Lung (tissue), 12 donors: ENCODE measurements around the gene EXOSC9. TPM values are rescaled to one million over a fixed set of nuclear protein-coding genes. Genes with fewer than 3 reads are reported as not detected.
A peak's percentile ranks its signal among the peaks of the same experiment; 100 is the strongest.

Source experiments
- ATAC-seq: fragments of 200-7000 bp; cut with Tn5 transposase; one replicate; pipeline ENCODE4 v1.9.1; 2020; ENCODE audit warnings: moderate number of reproducible peaks; ENCODE audit not compliant: insufficient read depth, low FRiP score
- DNase-seq, 3 donors: peaks; one replicate each; pipeline ENCODE4 v3.0.0-alpha.2; 2013 to 2017
- H3K27ac ChIP-seq, 2 donors: one replicate each; pipeline ENCODE4 v1.5.1; 2013; ENCODE audit warnings: mild to moderate bottlenecking in 2 of 2, moderate library complexity in 2 of 2, control low read depth in 1 of 2, inconsistent platforms in 1 of 2, low read depth in 1 of 2, low read length in 1 of 2
- H3K27me3 ChIP-seq, 3 donors: one replicate each; pipeline ENCODE4 v1.5.1; 2013; ENCODE audit warnings: low read length in 2 of 3; ENCODE audit not compliant: control insufficient read depth in 3 of 3, insufficient read depth in 3 of 3
- H3K36me3 ChIP-seq, 4 donors: one replicate each; pipeline ENCODE4 v1.5.1; 2013; ENCODE audit warnings: low read length in 4 of 4, mild to moderate bottlenecking in 1 of 4, moderate library complexity in 1 of 4; ENCODE audit not compliant: control insufficient read depth in 4 of 4, insufficient read depth in 4 of 4
- H3K4me1 ChIP-seq, 5 donors: one replicate each; pipeline ENCODE4 v1.5.1; 2013; ENCODE audit warnings: low read length in 5 of 5, mild to moderate bottlenecking in 2 of 5, moderate library complexity in 1 of 5; ENCODE audit not compliant: control insufficient read depth in 5 of 5, insufficient read depth in 5 of 5
- H3K4me3 ChIP-seq: one replicate; pipeline ENCODE4 v1.5.1; 2013; ENCODE audit warnings: mild to moderate bottlenecking, control low read depth, moderate library complexity
- H3K9ac ChIP-seq, 2 donors: one replicate each; pipeline ENCODE4 v1.5.1; 2013; ENCODE audit warnings: low read length in 2 of 2, control low read depth in 1 of 2; ENCODE audit not compliant: insufficient read depth in 1 of 2
- H3K9me3 ChIP-seq, 4 donors: one replicate each; pipeline ENCODE4 v1.5.1; 2013; ENCODE audit warnings: low read length in 3 of 4, mild to moderate bottlenecking in 1 of 4, moderate library complexity in 1 of 4; ENCODE audit not compliant: control insufficient read depth in 4 of 4, insufficient read depth in 3 of 4
- WGBS, 2 donors: extraction: QIAGEN DNeasy Blood & Tissue Kit; methylation state at CpG; one replicate each; pipeline ENCODE4 v1.1.7; 2013; 5-methylcytosine and 5-hydroxymethylcytosine counted together
- polyA plus RNA-seq, 2 donors: library from polyadenylated mRNA; stranded (reverse); fragments of 200-250 nt; gene quantifications; one replicate each; pipeline ENCODE4 v1.2.1, GENCODE V29; 2013
- total RNA-seq, 2 donors: library from RNA; depleted of rRNA in 1 of 2; stranded (reverse); fragments of >200 nt in 1 of 2; gene quantifications; one replicate each; pipeline ENCODE4 v1.2.1, GENCODE V29; 2014 to 2021
- TF ChIP-seq, protein P1 (sequence below): IDR thresholded peaks from 2 replicates; pipeline ENCODE4 v1.5.1; 2012; ENCODE audit warnings: mild to moderate bottlenecking; ENCODE audit errors: control extremely low read depth, extremely low read depth
- donor health status: control.
- donor health status: control.
- donor health status: Bipolar disorder and iron deficiency.
- donor health status: healthy.
- donor health status: DM: yes; HTN: yes; CAD: no.

Gene EXOSC9
- total and polyA plus RNA-seq, 4 donors = 15.9 to 30.9 (median 25.3) TPM

GRCh38 chr4:121801715-121802075 is 572 bp downstream of the EXOSC9 start:
- Histone ChIP-seq H3K36me3 (peaks cover 6 to 26% (median 13%) of the 10 kb centered on the region in 4 donors), H3K27me3 (no peaks in the 10 kb centered on the region), H3K9me3 (no peaks in the 10 kb centered on the region), H3K4me1 (peaks cover 0 to 13% (median 0%) of the 10 kb centered on the region in 5 donors), H3K9ac (peak overlapping the region; percentile 79 to 96), H3K27ac (peak overlapping the region; percentile 37 to 89), H3K4me3 (peak overlapping the region; percentile 97)
- no peak for DNase-seq
- 18% methylated on average over 4 of the region's 4 CpGs for WGBS, 2 donors
- TF ChIP-seq, protein P1, sequence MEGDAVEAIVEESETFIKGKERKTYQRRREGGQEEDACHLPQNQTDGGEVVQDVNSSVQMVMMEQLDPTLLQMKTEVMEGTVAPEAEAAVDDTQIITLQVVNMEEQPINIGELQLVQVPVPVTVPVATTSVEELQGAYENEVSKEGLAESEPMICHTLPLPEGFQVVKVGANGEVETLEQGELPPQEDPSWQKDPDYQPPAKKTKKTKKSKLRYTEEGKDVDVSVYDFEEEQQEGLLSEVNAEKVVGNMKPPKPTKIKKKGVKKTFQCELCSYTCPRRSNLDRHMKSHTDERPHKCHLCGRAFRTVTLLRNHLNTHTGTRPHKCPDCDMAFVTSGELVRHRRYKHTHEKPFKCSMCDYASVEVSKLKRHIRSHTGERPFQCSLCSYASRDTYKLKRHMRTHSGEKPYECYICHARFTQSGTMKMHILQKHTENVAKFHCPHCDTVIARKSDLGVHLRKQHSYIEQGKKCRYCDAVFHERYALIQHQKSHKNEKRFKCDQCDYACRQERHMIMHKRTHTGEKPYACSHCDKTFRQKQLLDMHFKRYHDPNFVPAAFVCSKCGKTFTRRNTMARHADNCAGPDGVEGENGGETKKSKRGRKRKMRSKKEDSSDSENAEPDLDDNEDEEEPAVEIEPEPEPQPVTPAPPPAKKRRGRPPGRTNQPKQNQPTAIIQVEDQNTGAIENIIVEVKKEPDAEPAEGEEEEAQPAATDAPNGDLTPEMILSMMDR = no peak
- ATAC-seq = no peak

GRCh38 chr4:121806411-121806810 is 5.3 kb downstream of the EXOSC9 start:
- TF ChIP-seq, protein P1 = no peak
- H3K36me3 ChIP-seq = peaks cover 15 to 49% (median 25%) of the 10 kb centered on the region in 4 donors
- H3K4me3 ChIP-seq = no peak overlapping the region
- H3K9me3 ChIP-seq = no peaks in the 10 kb centered on the region
- WGBS, 2 donors = 84 to 87% methylated on average over 4 of the region's 4 CpGs
- peak in 2 of 3 donors; percentile 53 to 59 for DNase-seq
- no peak overlapping the region for H3K9ac ChIP-seq
- no peak for ATAC-seq
- H3K4me1 ChIP-seq = peaks cover 0 to 8% (median 0%) of the 10 kb centered on the region in 5 donors
- H3K27ac ChIP-seq = no peak overlapping the region
- H3K27me3 ChIP-seq = no peaks in the 10 kb centered on the region

GRCh38 chr4:121811122-121811521 is 10.0 kb downstream of the EXOSC9 start:
- ATAC-seq (no peak), DNase-seq (no peak)
- H3K27ac ChIP-seq = no peak overlapping the region
- TF ChIP-seq, protein P1 = no peak
- H3K9me3 ChIP-seq = no peaks in the 10 kb centered on the region
- peaks cover 11 to 39% (median 27%) of the 10 kb centered on the region in 4 donors for H3K36me3 ChIP-seq
- H3K9ac ChIP-seq = no peak overlapping the region
- no peaks in the 10 kb centered on the region for H3K4me1 ChIP-seq
- H3K4me3 ChIP-seq = no peak overlapping the region
- H3K27me3 ChIP-seq = no peaks in the 10 kb centered on the region

- DNase-seq = no peak
- Histone ChIP-seq H3K4me1 (no peaks in the 10 kb centered on the region), H3K9me3 (no peaks in the 10 kb centered on the region), H3K36me3 (peaks cover 4 to 39% (median 25%) of the 10 kb centered on the region in 4 donors), H3K4me3 (no peak overlapping the region), H3K27me3 (no peaks in the 10 kb centered on the region), H3K27ac (no peak overlapping the region), H3K9ac (no peak overlapping the region)
- 94 to 96% methylated on average over 2 of the region's 2 CpGs for WGBS, 2 donors
- no peak for ATAC-seq
- TF ChIP-seq, protein P1 = no peak
Measured at GRCh38 chr4:121814756-121815155, 13.6 kb downstream of the EXOSC9 start.
